ENCODE measurements around the gene SLC1A4.
"Not testable (repeated sequence)": the region's sequence is repeated elsewhere in the genome, so short reads cannot be mapped to it uniquely, and the experiment has no call there.

SLC1A4 gene

GRCh38 chr2:64966017-64966416 lies 23.2 kb upstream of the SLC1A4 start:
- Histone ChIP-seq H3F3A (ENCODE audit: insufficient read depth, low read length) (no peaks in the 10 kb centered on the region), H3K4me2 (ENCODE audit: low read depth, low read length) (no peak overlapping the region), H3K4me3 (ENCODE audit: low read length) (no peak overlapping the region), H2AFZ (ENCODE audit: low read length) (no peak overlapping the region), H3K9me2 (replicated peaks; ENCODE audit: insufficient read depth, low read length) (no peaks in the 10 kb centered on the region), H3K27ac (ENCODE audit: low read length) (no peak overlapping the region), H3K27me3 (replicated peaks; ENCODE audit: insufficient read depth, low read length) (no peaks in the 10 kb centered on the region), H4K20me1 (ENCODE audit: insufficient read depth, low read length) (no peaks in the 10 kb centered on the region), H3K9ac (ENCODE audit: low read length) (no peak overlapping the region), H3K36me3 (replicated peaks; ENCODE audit: insufficient read depth, low read length) (no peaks in the 10 kb centered on the region), H3K9me3 (replicated peaks; ENCODE audit: insufficient read depth, low read length) (no peaks in the 10 kb centered on the region), H3K4me1 (ENCODE audit: low read length) (no peaks in the 10 kb centered on the region), H3K79me2 (ENCODE audit: low read length) (no peaks in the 10 kb centered on the region)
- no peak for DNase-seq
- TF ChIP-seq EZH2 (optimal IDR thresholded peaks at IDR 0.05; ENCODE audit: low read depth, low read length) (no peak), EZH2phosphoT487 (IDR thresholded peaks at IDR 0.05; ENCODE audit: low read length) (no peak)
- TF ChIP-seq, protein P1, sequence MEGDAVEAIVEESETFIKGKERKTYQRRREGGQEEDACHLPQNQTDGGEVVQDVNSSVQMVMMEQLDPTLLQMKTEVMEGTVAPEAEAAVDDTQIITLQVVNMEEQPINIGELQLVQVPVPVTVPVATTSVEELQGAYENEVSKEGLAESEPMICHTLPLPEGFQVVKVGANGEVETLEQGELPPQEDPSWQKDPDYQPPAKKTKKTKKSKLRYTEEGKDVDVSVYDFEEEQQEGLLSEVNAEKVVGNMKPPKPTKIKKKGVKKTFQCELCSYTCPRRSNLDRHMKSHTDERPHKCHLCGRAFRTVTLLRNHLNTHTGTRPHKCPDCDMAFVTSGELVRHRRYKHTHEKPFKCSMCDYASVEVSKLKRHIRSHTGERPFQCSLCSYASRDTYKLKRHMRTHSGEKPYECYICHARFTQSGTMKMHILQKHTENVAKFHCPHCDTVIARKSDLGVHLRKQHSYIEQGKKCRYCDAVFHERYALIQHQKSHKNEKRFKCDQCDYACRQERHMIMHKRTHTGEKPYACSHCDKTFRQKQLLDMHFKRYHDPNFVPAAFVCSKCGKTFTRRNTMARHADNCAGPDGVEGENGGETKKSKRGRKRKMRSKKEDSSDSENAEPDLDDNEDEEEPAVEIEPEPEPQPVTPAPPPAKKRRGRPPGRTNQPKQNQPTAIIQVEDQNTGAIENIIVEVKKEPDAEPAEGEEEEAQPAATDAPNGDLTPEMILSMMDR (IDR thresholded peaks at IDR 0.05; ENCODE audit: low read length), result no peak

DNA sequence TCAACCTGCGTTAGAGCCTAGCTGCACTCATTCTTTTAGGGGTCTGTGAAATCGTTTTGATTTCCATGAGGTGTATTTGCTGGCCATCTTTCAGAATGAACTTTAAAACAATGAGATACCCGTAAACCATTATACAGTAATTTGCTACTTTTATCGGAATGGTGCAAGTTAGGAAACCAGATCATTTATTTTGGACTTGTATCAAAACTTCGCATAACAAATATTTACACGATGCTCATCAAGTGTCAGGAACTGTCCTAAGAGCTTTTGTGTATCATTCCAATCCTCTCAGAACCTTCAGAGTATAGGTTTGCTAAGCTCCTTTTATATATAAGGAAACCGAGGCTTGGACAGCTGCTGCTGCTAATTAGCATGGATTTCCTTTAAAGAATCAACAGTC lies 22.4 kb upstream of the SLC1A4 start:
- H3K4me1 ChIP-seq (ENCODE audit: low read length), result no peaks in the 10 kb centered on the region
- no peaks in the 10 kb centered on the region for H3K9me2 ChIP-seq (replicated peaks; ENCODE audit: insufficient read depth, low read length)
- H3K27ac ChIP-seq (ENCODE audit: low read length), result no peak overlapping the region
- H3K36me3 ChIP-seq (replicated peaks; ENCODE audit: insufficient read depth, low read length), result no peaks in the 10 kb centered on the region
- no peaks in the 10 kb centered on the region for H3K79me2 ChIP-seq (ENCODE audit: low read length)
- DNase-seq, result no peak
- no peaks in the 10 kb centered on the region for H4K20me1 ChIP-seq (ENCODE audit: insufficient read depth, low read length)
- no peak overlapping the region for H3K4me3 ChIP-seq (ENCODE audit: low read length)
- H3K9me3 ChIP-seq (replicated peaks; ENCODE audit: insufficient read depth, low read length), result no peaks in the 10 kb centered on the region
- H3K9ac ChIP-seq (ENCODE audit: low read length), result no peak overlapping the region
- TF ChIP-seq EZH2phosphoT487 (IDR thresholded peaks at IDR 0.05; ENCODE audit: low read length) (no peak), EZH2 (optimal IDR thresholded peaks at IDR 0.05; ENCODE audit: low read depth, low read length) (no peak)
- TF ChIP-seq, protein P1 (IDR thresholded peaks at IDR 0.05; ENCODE audit: low read length), result no peak
- no peaks in the 10 kb centered on the region for H3K27me3 ChIP-seq (replicated peaks; ENCODE audit: insufficient read depth, low read length)
- no peaks in the 10 kb centered on the region for H3F3A ChIP-seq (ENCODE audit: insufficient read depth, low read length)
- H3K4me2 ChIP-seq (ENCODE audit: low read depth, low read length), result no peak overlapping the region
- H2AFZ ChIP-seq (ENCODE audit: low read length), result no peak overlapping the region

GRCh38 chr2:64967601-64968000 lies 21.6 kb upstream of the SLC1A4 start:
- Histone ChIP-seq H3K9me2 (replicated peaks; ENCODE audit: insufficient read depth, low read length) (no peaks in the 10 kb centered on the region), H3K27me3 (replicated peaks; ENCODE audit: insufficient read depth, low read length) (no peaks in the 10 kb centered on the region), H4K20me1 (ENCODE audit: insufficient read depth, low read length) (no peaks in the 10 kb centered on the region), H2AFZ (ENCODE audit: low read length) (no peak overlapping the region), H3F3A (ENCODE audit: insufficient read depth, low read length) (no peaks in the 10 kb centered on the region), H3K79me2 (ENCODE audit: low read length) (no peaks in the 10 kb centered on the region), H3K9ac (ENCODE audit: low read length) (no peak overlapping the region), H3K36me3 (replicated peaks; ENCODE audit: insufficient read depth, low read length) (no peaks in the 10 kb centered on the region), H3K4me3 (ENCODE audit: low read length) (no peak overlapping the region), H3K27ac (ENCODE audit: low read length) (no peak overlapping the region), H3K9me3 (replicated peaks; ENCODE audit: insufficient read depth, low read length) (no peaks in the 10 kb centered on the region), H3K4me1 (ENCODE audit: low read length) (no peaks in the 10 kb centered on the region), H3K4me2 (ENCODE audit: low read depth, low read length) (no peak overlapping the region)
- TF ChIP-seq, protein P1 (IDR thresholded peaks at IDR 0.05; ENCODE audit: low read length), result no peak
- TF ChIP-seq EZH2phosphoT487 (IDR thresholded peaks at IDR 0.05; ENCODE audit: low read length) (no peak), EZH2 (optimal IDR thresholded peaks at IDR 0.05; ENCODE audit: low read depth, low read length) (no peak)
- DNase-seq, result no peak

- not testable (repeated sequence) for H3K36me3 ChIP-seq (replicated peaks; ENCODE audit: insufficient read depth, low read length); H3K4me3 ChIP-seq (ENCODE audit: low read length); H3K9ac ChIP-seq (ENCODE audit: low read length); H3K27me3 ChIP-seq (replicated peaks; ENCODE audit: insufficient read depth, low read length); H3F3A ChIP-seq (ENCODE audit: insufficient read depth, low read length); H3K9me3 ChIP-seq (replicated peaks; ENCODE audit: insufficient read depth, low read length); H3K4me1 ChIP-seq (ENCODE audit: low read length); H3K9me2 ChIP-seq (replicated peaks; ENCODE audit: insufficient read depth, low read length); H3K27ac ChIP-seq (ENCODE audit: low read length); H3K4me2 ChIP-seq (ENCODE audit: low read depth, low read length); H4K20me1 ChIP-seq (ENCODE audit: insufficient read depth, low read length); DNase-seq; H2AFZ ChIP-seq (ENCODE audit: low read length); H3K79me2 ChIP-seq (ENCODE audit: low read length)
These were observed 20.1 kb upstream of the SLC1A4 start for GRCh38 chr2:64969086-64969485.
